Esophagus muscularis mucosa (tissue), 4 donors: ENCODE measurements around the gene LRRC8E. TPM values are rescaled to one million over a fixed set of nuclear protein-coding genes. Genes with fewer than 3 reads are reported as not detected.
"Not testable (repeated sequence)": the region's sequence is repeated elsewhere in the genome, so short reads cannot be mapped to it uniquely, and the experiment has no call there.

Experiments
- DNase-seq: peaks from one replicate; pipeline ENCODE4 v3.0.0-alpha.2; 2017; ENCODE audit errors: extremely low spot score
- H3K27ac ChIP-seq, 4 donors: fragments of 200-600 bp; sonication (generic); replicated peaks in 1 of 4; 1 replicate in 3 of 4; 2 replicates in 1 of 4; pipeline ENCODE4 v1.5.1; 2016 to 2019; ENCODE audit warnings: mild to moderate bottlenecking in 1 of 4
- H3K27me3 ChIP-seq, 4 donors: fragments of 200-600 bp; sonication (generic); one replicate each; pipeline versions ENCODE4 v1.5.1 to v1.6.0; 2016 to 2019
- H3K36me3 ChIP-seq, 4 donors: fragments of 200-600 bp; sonication (generic); one replicate each; pipeline ENCODE4 v1.5.1; 2016 to 2019
- H3K4me1 ChIP-seq, 4 donors: fragments of 200-600 bp; sonication (generic); one replicate each; pipeline ENCODE4 v1.5.1; 2016 to 2019
- H3K4me3 ChIP-seq, 4 donors: fragments of 200-600 bp; sonication (generic); 1 replicate in 2 of 4; 2 replicates in 2 of 4; pipeline ENCODE4 v1.5.1; 2016 to 2019; ENCODE audit warnings: mild to moderate bottlenecking in 4 of 4, moderate library complexity in 1 of 4
- H3K9me3 ChIP-seq, 4 donors: fragments of 200-600 bp; sonication (generic); 1 replicate in 3 of 4; 2 replicates in 1 of 4; pipeline ENCODE4 v1.5.1; 2016 to 2019
- CTCF ChIP-seq, 3 experiments: fragments of 200-600 bp in 2 of 3; fragments of 450-650 bp in 1 of 3; sonication (generic) in 2 of 3; IDR thresholded peaks; one replicate each; pipeline ENCODE4 v1.5.1; 2017 to 2019; ENCODE audit warnings: antibody characterized with exemption in 3 of 3, mild to moderate bottlenecking in 2 of 3, moderate library complexity in 1 of 3
- EP300 ChIP-seq: sonication (generic); formaldehyde crosslinking; IDR thresholded peaks from one replicate; pipeline ENCODE4 v1.6.1; 2017; ENCODE audit warnings: antibody characterized with exemption
- POLR2A ChIP-seq: fragments of 450-650 bp; IDR thresholded peaks from one replicate; pipeline ENCODE4 v1.6.1; 2017; ENCODE audit warnings: antibody characterized with exemption, moderate library complexity, mild to moderate bottlenecking, low read depth
- POLR2AphosphoS5 ChIP-seq, 2 donors: sonication (generic); formaldehyde crosslinking; IDR thresholded peaks; one replicate each; pipeline ENCODE4 v1.6.1; 2017; ENCODE audit warnings: antibody characterized with exemption in 2 of 2
- WGBS: methylation state at CpG from one replicate; pipeline ENCODE4 v1.1.5; 2018; 5-methylcytosine and 5-hydroxymethylcytosine counted together
- intact Hi-C: fragments of 100-400 bp; cut with DNase I; formaldehyde crosslinking; loops from one replicate; pipeline ENCODE4 v1.15.1; 2023
- total RNA-seq, 4 donors: library from RNA; depleted of rRNA; stranded (reverse); fragments of >200 nt; gene quantifications; one replicate each; pipeline versions ENCODE4 v1.1.0 to v1.2.1, GENCODE V29; 2016

LRRC8E gene
- total RNA-seq, 4 donors from 2014 or later, result 0.33 to 1.0 (median 0.46) TPM; not detected in 1

GRCh38 chr19:7916955-7917266 lies 28.6 kb downstream of the LRRC8E start:
- H3K9me3 ChIP-seq, result no peaks in the 10 kb centered on the region
- H3K27me3 ChIP-seq, result peaks cover 11 to 59% (median 28%) of the 10 kb centered on the region in 4 donors
- no peak for TF ChIP-seq CTCF (IDR thresholded peaks at IDR 0.05)
- TF ChIP-seq POLR2AphosphoS5 (IDR thresholded peaks at IDR 0.05), result no peak
- no peak for TF ChIP-seq EP300
- no peak for TF ChIP-seq POLR2A
- intact Hi-C loops, result no loop called here
- no peak for DNase-seq
- 20% methylated on average over 2 of the region's 12 CpGs for WGBS
- peaks cover 34 to 62% (median 58%) of the 10 kb centered on the region in 4 donors for H3K4me1 ChIP-seq
- H3K27ac ChIP-seq, result peak overlapping the region; percentile 69 to 96 (median 89)
- peaks cover 11 to 20% (median 18%) of the 10 kb centered on the region in 4 donors for H3K36me3 ChIP-seq
- H3K4me3 ChIP-seq, result peak overlapping the region; percentile 46 to 62 (median 54)

GRCh38 chr19:7917267-7918061 lies 29.2 kb downstream of the LRRC8E start:
- peak; percentile 65 to 80 (median 71) for TF ChIP-seq CTCF (IDR thresholded peaks at IDR 0.05)
- peak in 1 of 2 donors; percentile 39 for TF ChIP-seq POLR2AphosphoS5 (IDR thresholded peaks at IDR 0.05)
- no peak for TF ChIP-seq EP300
- TF ChIP-seq POLR2A, result no peak
- peak overlapping the region; percentile 46 to 62 (median 54) for H3K4me3 ChIP-seq
- intact Hi-C loops, result no loop called here
- DNase-seq, result no peak
- H3K4me1 ChIP-seq, result peaks cover 40 to 68% (median 63%) of the 10 kb centered on the region in 4 donors
- H3K27me3 ChIP-seq, result peaks cover 11 to 59% (median 28%) of the 10 kb centered on the region in 4 donors
- no peaks in the 10 kb centered on the region for H3K9me3 ChIP-seq
- 3% methylated on average over 22 of the region's 71 CpGs for WGBS
- peak overlapping the region; percentile 69 to 96 (median 89) for H3K27ac ChIP-seq
- peaks cover 10 to 20% (median 18%) of the 10 kb centered on the region in 4 donors for H3K36me3 ChIP-seq

GRCh38 chr19:7918062-7918614 lies 29.8 kb downstream of the LRRC8E start:
- H3K9me3 ChIP-seq, intact Hi-C loops, DNase-seq: not testable (repeated sequence)
- H3K4me3 ChIP-seq, result peak overlapping the region; percentile 46 to 62 (median 54)
- peaks cover 9 to 20% (median 18%) of the 10 kb centered on the region in 4 donors for H3K36me3 ChIP-seq
- 33% methylated on average over 28 of the region's 29 CpGs for WGBS
- peaks cover 41 to 74% (median 70%) of the 10 kb centered on the region in 4 donors for H3K4me1 ChIP-seq
- peak overlapping the region; percentile 69 to 96 (median 96) for H3K27ac ChIP-seq
- peaks cover 11 to 59% (median 28%) of the 10 kb centered on the region in 4 donors for H3K27me3 ChIP-seq

GRCh38 chr19:7918615-7919421 lies 30.5 kb downstream of the LRRC8E start:
- Histone ChIP-seq H3K27me3 (peaks cover 11 to 59% (median 28%) of the 10 kb centered on the region in 4 donors), H3K4me3 (peak overlapping the region in 1 of 4 donors; percentile 78), H3K9me3 (no peaks in the 10 kb centered on the region), H3K36me3 (peaks cover 9 to 19% (median 16%) of the 10 kb centered on the region in 4 donors), H3K4me1 (peaks cover 41 to 81% (median 77%) of the 10 kb centered on the region in 4 donors), H3K27ac (peak overlapping the region; percentile 94 to 96 (median 96))
- intact Hi-C loops, result no loop called here
- WGBS, result 54% methylated on average over 29 of the region's 42 CpGs
- TF ChIP-seq POLR2A, result no peak
- no peak for DNase-seq

GRCh38 chr19:7919610-7920518 lies 31.6 kb downstream of the LRRC8E start, which contains the start of gene SNAPC2:
Gene SNAPC2 (plus strand): TSS chr19:7920338. CDS start chr19:7920367, 29 bp downstream.
- peak in 1 of 3 experiments; percentile 33 for TF ChIP-seq CTCF (IDR thresholded peaks at IDR 0.05)
- peak; percentile 89 to 94 for TF ChIP-seq POLR2AphosphoS5 (IDR thresholded peaks at IDR 0.05)
- no peak for TF ChIP-seq POLR2A
- peak; percentile 99 for DNase-seq
- peaks cover 45 to 92% (median 87%) of the 10 kb centered on the region in 4 donors for H3K4me1 ChIP-seq
- H3K27me3 ChIP-seq, result peaks cover 11 to 50% (median 28%) of the 10 kb centered on the region in 4 donors
- peak within 1 kb of the TSS; percentile 94 to 96 (median 96) for H3K27ac ChIP-seq
- H3K4me3 ChIP-seq, result peak within 1 kb of the TSS; percentile 76 to 93 (median 80)
- 35% methylated on average over 16 of the region's 62 CpGs for WGBS
- peaks cover 9 to 19% (median 16%) of the 10 kb centered on the region in 4 donors for H3K36me3 ChIP-seq
- intact Hi-C loops, result no loop called here
- no peaks in the 10 kb centered on the region for H3K9me3 ChIP-seq
